Measurements from ENCODE around the gene SLC49A4.

The SLC49A4 gene

DNA sequence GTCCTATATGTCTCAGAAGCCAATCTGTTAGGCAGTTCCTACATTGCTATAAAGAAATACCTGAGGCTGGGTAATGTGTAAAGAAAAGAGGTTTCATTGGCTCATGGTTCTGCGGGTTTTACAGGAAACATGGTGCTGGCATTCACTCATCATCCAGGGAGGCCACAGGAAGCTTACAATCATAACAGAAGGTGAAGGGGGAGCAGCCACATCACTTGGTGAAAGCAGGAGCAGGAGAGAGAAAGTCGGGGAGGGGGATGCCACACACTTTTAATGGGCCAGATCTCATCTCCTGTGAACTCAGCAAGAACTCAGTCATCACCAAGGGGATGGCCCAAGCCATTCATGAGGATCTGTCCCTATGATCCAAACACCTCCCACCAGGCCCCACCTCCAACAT lies 9.1 kb downstream of the SLC49A4 start:
- DNase-seq (ENCODE audit: low read depth, low spot score) = no peak
- TF ChIP-seq, protein P1, sequence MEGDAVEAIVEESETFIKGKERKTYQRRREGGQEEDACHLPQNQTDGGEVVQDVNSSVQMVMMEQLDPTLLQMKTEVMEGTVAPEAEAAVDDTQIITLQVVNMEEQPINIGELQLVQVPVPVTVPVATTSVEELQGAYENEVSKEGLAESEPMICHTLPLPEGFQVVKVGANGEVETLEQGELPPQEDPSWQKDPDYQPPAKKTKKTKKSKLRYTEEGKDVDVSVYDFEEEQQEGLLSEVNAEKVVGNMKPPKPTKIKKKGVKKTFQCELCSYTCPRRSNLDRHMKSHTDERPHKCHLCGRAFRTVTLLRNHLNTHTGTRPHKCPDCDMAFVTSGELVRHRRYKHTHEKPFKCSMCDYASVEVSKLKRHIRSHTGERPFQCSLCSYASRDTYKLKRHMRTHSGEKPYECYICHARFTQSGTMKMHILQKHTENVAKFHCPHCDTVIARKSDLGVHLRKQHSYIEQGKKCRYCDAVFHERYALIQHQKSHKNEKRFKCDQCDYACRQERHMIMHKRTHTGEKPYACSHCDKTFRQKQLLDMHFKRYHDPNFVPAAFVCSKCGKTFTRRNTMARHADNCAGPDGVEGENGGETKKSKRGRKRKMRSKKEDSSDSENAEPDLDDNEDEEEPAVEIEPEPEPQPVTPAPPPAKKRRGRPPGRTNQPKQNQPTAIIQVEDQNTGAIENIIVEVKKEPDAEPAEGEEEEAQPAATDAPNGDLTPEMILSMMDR (IDR thresholded peaks at IDR 0.05; ENCODE audit: low read depth, low read length) = no peak
- in situ Hi-C loops (cut with HindIII; ENCODE audit: low sequenced_read_pairs) = no loop called here
- H3K4me3 ChIP-seq (ENCODE audit: low read depth, low read length) = no peak overlapping the region

DNA sequence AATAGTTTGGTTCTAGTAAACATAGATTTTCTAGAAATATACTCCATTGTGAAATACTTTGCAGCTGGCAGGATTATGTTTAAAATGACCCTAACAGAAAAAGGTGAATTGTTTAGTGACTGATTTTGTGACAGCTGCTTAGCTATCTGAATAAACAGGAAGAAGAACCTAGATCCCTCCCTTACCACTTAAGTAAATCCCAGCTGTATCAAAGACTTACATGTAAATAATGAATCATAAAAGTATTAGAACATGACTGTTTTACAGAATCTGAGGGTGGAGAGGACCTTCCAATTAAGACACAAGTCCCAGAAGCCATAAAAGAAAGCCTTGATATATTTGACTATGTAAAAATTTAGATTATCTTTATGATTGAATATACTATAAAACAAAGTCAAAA lies 15.9 kb downstream of the SLC49A4 start:
- in situ Hi-C loops (cut with HindIII; ENCODE audit: low sequenced_read_pairs) = no loop called here
- no peak for DNase-seq (ENCODE audit: low read depth, low spot score)
- TF ChIP-seq, protein P1 (IDR thresholded peaks at IDR 0.05; ENCODE audit: low read depth, low read length) = no peak
- H3K4me3 ChIP-seq (ENCODE audit: low read depth, low read length) = no peak overlapping the region

GRCh38 chr3:122816587-122816986 lies 21.7 kb downstream of the SLC49A4 start:
- TF ChIP-seq, protein P1 (IDR thresholded peaks at IDR 0.05; ENCODE audit: low read depth, low read length) = no peak
- no peak overlapping the region for H3K4me3 ChIP-seq (ENCODE audit: low read depth, low read length)
- in situ Hi-C loops (cut with HindIII; ENCODE audit: low sequenced_read_pairs) = no loop called here
- no peak for DNase-seq (ENCODE audit: low read depth, low spot score)

- DNase-seq (ENCODE audit: low read depth, low spot score) = peak; percentile 12
- H3K4me3 ChIP-seq (ENCODE audit: low read depth, low read length) = no peak overlapping the region
- TF ChIP-seq, protein P1 (IDR thresholded peaks at IDR 0.05; ENCODE audit: low read depth, low read length) = no peak
- in situ Hi-C loops (cut with HindIII; ENCODE audit: low sequenced_read_pairs) = no loop called here
Measured at GRCh38 chr3:122824465-122825381, 29.9 kb downstream of the SLC49A4 start.

GRCh38 chr3:122825460-122825859 lies 30.6 kb downstream of the SLC49A4 start:
- in situ Hi-C loops (cut with HindIII; ENCODE audit: low sequenced_read_pairs) = no loop called here
- DNase-seq (ENCODE audit: low read depth, low spot score) = no peak
- TF ChIP-seq, protein P1 (IDR thresholded peaks at IDR 0.05; ENCODE audit: low read depth, low read length) = no peak
- no peak overlapping the region for H3K4me3 ChIP-seq (ENCODE audit: low read depth, low read length)

GRCh38 chr3:122826278-122826677 lies 31.4 kb downstream of the SLC49A4 start:
- TF ChIP-seq, protein P1 (IDR thresholded peaks at IDR 0.05; ENCODE audit: low read depth, low read length) = no peak
- no peak overlapping the region for H3K4me3 ChIP-seq (ENCODE audit: low read depth, low read length)
- DNase-seq (ENCODE audit: low read depth, low spot score) = no peak
- in situ Hi-C loops (cut with HindIII; ENCODE audit: low sequenced_read_pairs) = no loop called here
